ENCODE measurements around the gene TMEM191C.
"Not testable (repeated sequence)": the region's sequence is repeated elsewhere in the genome, so short reads cannot be mapped to it uniquely, and the experiment has no call there.

DNA sequence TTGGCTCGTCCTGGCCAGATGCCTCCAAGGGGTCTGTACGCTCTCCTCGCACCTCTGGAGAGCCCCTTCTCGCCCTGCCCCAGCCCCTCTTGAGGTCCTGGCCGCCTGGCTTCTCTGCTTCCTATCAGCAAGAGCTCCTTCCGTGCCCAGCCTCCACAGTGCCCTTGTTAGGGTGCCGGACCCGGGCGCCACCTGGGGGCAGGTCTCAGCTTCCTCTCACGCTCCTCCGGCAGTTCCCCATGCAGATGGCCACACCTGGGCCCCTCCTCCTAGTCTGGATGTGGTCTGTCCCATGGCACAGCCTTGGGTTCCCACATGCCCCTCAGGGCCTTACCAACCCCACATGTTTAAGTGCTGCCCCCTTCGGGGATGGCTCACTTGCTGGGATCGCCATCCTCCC lies 6.5 kb downstream of the TMEM191C start:
- TF ChIP-seq POLR2A (IDR thresholded peaks at IDR 0.05) = not testable (repeated sequence)
- TF ChIP-seq, protein P1, sequence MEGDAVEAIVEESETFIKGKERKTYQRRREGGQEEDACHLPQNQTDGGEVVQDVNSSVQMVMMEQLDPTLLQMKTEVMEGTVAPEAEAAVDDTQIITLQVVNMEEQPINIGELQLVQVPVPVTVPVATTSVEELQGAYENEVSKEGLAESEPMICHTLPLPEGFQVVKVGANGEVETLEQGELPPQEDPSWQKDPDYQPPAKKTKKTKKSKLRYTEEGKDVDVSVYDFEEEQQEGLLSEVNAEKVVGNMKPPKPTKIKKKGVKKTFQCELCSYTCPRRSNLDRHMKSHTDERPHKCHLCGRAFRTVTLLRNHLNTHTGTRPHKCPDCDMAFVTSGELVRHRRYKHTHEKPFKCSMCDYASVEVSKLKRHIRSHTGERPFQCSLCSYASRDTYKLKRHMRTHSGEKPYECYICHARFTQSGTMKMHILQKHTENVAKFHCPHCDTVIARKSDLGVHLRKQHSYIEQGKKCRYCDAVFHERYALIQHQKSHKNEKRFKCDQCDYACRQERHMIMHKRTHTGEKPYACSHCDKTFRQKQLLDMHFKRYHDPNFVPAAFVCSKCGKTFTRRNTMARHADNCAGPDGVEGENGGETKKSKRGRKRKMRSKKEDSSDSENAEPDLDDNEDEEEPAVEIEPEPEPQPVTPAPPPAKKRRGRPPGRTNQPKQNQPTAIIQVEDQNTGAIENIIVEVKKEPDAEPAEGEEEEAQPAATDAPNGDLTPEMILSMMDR (IDR thresholded peaks at IDR 0.05) = not testable (repeated sequence)

Data from upper lobe of left lung (tissue), 4 donors.